ENCODE results near the gene MPPED1.

MPPED1 gene, protein sequence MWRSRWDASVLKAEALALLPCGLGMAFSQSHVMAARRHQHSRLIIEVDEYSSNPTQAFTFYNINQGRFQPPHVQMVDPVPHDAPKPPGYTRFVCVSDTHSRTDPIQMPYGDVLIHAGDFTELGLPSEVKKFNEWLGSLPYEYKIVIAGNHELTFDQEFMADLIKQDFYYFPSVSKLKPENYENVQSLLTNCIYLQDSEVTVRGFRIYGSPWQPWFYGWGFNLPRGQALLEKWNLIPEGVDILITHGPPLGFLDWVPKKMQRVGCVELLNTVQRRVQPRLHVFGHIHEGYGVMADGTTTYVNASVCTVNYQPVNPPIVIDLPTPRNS

DNA sequence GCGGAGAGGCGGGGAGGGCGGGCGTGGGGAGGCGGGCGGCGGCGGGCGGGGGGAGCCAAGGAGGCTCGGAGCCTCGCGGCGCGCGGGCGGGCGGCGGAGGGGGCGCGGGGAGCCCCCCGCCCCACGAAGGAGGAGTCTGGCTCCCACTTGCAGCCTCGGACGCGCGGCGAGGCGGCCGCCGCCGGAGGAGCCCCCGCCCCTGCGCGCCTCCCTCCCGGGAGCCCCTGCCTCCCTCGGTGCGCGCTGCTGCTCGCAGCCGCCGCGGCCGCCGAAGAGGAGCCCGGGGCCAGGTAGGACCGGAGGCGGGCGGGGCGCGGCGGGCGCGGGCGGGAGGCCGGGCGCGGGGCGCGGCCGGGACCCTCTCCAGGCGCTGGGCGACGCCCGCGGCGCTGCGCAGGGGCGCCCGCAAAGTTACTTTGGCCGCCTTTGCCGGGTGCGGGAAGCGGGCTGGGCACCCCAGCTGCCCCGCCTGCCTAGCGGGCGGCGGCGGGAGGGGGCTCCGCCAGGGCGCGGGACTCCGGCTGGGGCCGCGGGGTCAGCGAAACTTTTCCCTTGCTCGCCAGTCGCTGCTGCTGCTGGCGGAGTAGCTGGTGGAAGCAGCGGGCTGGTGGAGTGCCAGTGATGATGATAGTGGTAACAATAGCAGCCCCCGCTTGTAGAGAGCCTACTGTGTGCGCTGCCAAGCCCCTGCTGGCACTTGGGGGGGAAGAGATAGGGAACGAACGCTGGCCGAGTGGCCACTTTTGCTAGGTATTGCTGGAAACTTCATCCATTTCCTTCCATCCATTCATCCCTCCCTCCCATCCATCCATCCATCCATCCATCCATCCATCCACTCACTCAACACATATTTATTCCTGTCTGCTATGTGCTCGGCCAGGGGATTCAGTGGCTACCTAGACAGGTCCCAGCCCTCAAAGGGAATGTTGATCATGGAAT lies at the start of gene MPPED1:
Gene MPPED1, plus strand, starts transcription at position 146 of the 939 bp plus-strand sequence. CDS start 12,972 bp downstream, outside the sequence.
- DNase-seq (ENCODE audit: low spot score) = peak; percentile 65

DNA sequence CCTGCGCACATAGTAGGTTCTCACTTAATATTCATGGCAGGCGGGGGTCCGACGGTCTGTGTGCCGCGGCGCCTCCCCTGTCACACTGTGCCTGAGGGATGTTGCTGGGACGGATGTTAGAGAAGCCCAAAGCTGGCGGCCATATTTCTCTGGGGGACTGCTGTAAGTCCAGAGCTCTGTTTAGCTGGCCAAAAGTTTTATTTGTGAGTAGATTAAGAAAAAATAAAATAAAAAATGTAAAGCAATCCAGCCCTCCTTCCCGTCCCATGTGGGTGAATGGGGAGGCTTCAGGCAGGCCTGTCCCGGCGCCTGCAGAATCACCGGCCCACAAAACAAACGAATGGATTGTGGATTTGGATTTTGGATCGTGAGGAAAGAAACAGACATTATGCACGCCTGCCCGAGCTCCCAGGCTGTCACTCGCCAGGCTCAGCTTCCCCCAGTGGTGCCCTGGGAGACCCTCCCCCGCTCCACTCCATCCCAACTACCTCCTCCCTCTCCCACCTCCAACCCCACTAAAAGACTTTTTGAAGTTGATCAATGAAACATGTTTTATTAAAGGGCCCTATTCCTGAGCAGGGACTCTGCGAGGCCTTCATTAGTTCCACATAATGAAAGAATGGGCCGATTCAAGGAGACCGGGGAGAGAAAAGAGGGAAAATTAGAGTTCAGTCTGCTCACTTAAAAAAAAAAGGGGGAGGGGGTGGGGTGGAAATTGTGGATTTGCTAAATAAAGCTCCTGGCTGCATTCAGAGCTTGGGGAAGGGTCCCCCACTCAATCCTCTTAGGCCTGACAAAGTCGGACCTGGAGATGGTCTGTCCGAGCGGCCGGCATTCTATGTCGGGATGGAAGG lies 48.3 kb upstream of the MPPED1 start:
- DNase-seq (ENCODE audit: low spot score) = no peak

DNA sequence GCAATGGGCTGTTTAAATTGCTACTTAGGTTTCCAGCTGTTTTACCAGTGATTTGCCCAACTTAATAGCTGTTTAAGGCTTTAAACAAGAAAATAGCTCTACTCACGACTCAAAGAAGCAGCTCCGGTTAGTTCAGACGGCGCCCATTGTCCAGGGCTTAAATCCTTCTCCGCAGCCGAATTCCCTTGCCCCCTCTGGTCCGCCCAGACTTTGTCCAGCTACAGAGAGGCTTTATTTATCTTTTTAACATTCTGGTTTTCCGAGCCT lies 47.7 kb upstream of the MPPED1 start:
- no peak for DNase-seq (ENCODE audit: low spot score)

DNA sequence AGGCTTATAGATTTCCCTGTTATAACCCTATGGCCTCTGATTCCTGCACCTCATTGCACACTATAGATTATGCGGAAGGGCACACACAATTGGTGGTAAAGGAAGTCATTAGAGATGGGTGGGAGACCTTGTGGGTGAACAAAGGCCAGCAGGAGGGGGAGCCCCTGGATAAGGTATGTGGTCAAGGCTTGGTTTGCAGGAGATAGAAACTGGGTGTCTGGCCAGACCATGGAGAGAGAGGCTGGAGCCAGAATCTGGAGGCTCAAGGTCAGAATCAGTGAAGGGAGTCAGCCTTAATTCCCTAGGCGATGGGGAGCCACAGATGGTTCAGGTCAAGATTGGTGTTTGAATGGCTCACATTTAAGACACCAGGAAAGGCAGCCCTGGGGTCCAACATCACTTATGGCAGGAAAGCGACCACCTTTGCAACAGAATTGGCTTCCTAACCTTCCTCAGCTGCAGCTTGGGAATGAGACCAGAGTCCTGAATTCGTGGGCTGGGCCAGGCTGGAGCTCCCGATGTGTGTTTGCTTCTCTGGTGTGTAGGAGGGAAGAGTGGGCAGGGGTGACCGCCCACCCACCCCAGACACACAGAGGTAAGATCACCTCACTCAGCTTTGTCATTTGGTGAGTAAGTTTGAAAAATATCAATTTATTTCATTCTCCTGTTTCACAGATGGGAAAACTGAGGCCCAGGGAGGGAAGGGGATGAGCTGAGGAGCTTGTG lies 45.9 kb upstream of the MPPED1 start:
- DNase-seq (ENCODE audit: low spot score) = no peak

DNA sequence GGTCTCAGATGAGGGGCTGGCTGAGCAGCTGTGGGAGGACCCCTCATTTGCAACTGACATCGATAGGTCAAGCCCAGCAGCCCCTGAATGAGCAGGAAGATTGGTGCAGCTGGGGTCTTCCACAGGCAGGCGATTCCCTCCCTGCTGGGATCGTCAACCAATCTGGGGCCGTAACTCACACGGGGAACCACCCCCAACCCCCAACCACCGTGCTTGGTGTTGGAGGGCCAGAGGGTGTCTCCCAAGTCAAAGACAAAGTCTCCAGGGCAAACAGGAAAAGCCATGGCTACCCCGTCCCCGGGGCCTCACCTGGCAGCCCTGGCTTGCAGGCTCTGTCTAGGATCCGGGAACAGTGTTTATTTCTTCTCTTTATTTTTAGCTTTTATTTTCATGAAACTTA lies 41.8 kb upstream of the MPPED1 start:
- DNase-seq (ENCODE audit: low spot score) = peak; percentile 54

DNA sequence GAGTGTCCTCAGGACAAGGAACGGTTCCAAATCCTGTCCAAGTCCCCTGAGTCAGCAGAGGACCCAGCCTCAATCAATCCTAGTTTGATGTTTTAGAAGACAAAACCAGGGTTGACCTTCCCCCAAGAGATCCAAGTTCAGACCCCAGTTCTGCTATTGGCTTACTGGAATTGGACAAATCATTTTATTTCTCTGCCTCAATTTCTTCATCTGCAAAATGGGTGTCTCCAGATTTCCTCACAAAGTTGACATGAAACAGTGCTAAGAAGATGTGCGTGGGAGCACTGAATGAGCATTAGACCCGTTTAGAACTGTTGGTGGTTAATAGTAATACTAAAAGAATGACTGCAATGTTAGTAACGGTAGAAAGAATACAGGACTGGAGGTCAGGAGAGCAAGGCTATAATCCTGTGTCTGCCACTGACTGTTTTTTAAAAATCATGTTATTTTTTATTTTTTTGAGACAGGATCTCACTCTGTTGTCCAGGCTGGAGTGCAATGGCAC lies 35.8 kb upstream of the MPPED1 start:
- no peak for DNase-seq (ENCODE audit: low spot score)

DNA sequence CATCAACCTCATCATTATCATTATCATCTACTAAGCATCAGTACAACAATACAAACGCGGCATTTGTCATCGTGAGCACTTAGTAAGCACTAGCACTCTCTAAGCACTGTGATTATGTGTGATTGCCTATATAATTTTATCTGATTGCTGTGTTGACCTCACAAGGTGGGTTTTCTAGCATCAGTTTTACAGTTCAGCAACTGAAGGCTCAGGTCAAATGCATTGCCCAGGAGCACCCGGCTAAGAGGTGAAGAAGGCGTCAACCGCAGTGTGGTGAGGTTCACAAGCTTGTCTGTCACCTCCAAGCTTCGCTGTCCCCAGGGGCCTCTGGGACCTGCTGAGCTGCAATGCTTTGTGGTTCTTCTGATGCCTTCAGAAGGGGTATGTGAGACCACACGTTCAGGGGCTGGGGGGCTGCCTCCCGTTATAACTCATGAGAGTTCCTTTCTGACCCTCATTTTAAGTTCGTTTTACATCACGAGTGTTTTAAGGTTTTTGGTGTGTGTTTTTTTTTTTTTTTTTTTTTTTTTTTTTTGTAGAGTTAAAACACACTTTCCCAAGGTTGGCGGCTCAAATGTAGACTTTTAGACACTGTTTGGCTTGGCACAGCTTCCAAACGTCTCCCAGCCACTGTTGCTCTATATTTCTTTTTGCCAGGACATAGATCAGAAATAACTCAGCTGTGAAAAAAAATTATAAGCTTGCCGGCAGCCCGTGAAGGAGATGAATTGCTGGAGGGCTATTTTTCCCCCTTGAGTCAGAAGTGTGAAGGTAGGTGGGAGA lies 34.9 kb upstream of the MPPED1 start:
- DNase-seq (ENCODE audit: low spot score) = no peak

DNA sequence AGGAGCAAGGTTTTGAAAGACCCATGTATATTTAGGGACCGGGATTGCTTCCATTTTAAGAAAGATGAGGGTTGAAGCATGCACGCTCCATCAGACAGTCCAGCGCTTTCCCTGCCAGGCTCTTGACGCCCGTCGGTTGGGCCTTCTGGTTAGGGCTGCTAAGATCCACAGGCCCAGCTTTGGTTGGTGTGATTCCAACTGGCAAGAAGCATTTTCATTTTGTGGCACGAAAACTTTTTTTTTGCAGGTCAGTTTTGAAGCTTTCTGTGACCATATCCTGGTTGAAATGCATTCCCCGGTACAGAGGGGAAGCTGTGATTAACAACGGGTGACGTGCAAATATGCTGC lies 34.3 kb upstream of the MPPED1 start:
- no peak for DNase-seq (ENCODE audit: low spot score)

DNA sequence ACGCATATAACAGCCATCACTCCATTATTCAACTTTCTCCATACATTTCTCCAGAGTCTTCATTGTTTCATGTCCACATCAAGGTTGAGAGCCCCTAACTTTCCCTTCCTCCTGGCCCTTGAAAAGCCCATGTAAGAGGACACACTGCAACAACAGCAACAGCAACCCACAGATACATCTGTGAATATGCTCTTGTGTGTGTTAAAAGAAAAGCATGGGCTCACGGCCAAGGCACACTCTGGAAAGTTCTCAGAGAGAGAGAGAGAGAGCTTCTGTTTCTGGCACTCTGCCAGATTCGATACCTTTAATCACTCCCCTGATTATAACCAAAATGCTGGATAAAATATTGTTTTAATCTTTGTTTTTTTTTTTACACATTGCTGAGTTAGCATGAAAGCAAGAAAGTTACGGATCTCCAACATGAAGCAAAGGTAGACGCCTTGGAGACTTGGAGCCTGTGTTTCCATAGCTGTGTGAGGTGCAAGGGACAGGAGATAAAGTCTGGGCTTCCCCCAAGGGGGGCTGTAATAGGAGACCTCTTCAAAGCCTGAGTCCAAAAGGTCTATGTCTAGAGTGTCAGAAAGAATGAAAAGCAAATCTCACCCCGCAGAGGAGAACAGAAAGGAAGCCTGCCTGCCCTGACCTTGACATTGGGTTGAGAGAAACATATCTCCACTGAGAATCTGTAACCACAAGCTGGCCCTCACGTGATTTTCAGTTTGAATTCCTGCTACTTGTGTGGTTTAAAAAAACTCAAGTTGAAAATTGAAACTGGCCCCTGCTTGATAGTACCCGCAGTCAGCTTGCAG lies 33.7 kb upstream of the MPPED1 start:
- no peak for DNase-seq (ENCODE audit: low spot score)

DNA sequence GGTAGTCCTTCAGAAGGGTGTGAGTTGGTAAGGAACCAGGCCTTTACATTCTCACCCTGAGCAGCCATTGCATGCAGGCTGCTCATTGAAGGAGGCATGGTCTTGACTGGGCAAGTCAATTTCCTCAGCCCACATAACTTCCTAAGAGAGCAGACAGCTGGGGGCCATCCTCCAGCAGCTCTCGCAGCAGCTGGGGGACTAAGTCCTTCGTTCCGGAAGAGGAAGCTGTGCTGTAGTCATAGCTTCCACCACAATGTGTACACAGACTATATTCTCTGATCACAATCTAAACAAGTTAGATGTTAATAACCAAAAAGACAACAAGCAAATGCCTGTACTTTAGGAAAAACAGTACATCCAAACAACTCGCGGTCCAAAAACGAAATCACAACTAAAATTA lies 30.1 kb upstream of the MPPED1 start:
- DNase-seq (ENCODE audit: low spot score) = no peak

DNA sequence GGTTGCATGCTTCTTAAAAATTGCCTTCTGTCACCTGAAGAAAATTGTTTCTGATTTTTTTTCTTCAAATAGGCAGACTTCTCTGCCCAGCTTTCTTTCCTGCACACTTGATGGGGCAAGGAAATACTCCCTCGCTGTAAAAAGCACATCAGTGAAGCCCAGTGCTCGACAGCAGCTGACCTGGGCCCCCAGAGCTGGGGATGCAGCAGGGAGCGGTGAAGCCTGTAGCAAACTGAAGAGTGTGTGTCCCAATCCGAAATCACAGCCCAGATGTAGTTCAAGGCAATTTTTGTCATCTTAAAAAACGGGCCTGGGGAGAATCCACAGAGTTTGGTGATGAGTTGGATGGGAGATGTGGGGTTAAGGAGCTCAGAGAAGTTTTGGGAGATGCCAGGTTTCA lies 27.0 kb upstream of the MPPED1 start:
- no peak for DNase-seq (ENCODE audit: low spot score)

DNA sequence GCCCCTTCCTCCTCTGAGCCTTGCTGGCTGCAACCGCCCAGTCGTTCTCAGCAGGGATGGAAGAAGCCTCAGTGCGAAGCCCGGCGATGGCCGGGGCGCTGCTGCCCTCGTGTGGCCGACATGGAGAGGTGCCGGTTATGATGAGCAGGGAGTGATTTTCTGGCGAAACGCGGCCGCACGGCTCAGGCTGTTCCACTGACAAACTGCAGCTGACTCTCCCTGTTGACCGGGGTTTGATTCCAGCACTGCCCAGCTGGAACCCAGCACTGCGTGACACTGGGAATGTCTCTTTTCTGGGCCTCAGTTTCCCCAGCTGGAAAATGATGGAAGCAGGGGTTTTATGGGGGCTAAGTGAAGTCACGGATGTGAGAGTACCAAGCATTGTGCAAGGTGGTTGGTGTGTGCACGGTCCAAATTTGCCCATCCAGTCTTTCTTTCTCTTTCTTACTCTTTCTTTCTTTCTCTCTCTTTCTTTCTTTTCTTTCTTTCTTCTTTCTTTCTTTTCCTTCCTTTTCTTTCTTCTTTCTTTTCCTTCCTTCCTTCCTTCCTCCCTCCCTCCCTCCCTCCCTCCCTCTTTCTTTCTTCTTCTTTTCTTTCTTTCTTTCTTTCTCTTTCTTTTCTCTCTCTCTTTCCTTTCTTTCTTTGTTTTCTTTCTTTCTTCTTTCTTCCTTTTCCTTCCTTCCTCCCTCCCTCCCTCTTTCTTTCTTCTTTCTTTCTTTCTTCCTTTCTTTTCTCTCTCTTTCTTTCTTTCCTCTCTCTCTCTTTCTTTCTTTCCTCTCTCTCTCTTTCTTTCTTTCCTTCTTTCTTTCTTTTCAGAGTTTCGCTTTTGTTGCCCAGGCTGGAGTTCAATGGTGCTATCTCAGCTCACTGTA lies 25.8 kb upstream of the MPPED1 start:
- peak; percentile 89 for DNase-seq (ENCODE audit: low spot score)

DNA sequence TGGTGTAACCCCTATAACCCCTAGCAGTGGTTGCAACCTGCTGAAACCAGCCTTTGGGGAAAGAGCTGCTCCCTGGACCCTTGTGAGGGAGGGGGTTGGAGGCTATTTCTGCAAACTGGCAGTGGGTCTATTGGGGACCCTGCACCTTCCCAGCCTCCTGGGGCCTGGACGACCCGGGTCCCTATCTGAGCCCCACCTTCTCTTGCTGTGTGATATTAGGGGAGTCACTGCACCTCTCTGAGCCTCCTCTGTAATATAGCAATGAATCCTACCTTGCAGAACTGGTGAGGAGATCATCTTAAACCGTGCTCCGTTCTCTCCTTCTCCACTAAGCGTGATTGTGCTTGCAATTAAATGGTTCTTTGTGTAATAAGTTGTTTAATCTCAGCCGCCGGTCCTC lies 24.0 kb upstream of the MPPED1 start:
- DNase-seq (ENCODE audit: low spot score) = no peak

DNA sequence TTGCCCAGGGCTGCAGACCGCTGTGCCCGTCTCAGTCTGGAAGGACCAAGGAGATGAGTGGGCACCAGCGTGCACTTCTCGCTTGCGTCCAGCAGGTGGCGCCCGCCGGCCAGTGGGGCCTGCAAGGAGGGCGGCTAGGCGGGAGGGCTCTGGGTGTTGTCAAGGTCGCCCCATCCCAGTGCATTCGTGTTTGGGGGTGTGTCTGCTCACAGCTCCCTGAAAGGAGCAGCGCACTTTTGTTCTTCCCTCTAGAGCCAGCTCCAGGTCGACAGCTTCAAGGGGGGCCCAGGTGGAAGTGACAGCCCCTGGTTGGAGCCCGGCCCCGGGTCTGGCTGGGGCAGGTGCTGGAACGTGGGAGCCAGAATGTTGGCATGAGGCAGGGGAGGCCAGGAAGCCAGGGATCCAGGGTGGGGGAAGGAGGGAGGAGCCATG lies 23.4 kb upstream of the MPPED1 start:
- DNase-seq (ENCODE audit: low spot score) = peak; percentile 94

DNA sequence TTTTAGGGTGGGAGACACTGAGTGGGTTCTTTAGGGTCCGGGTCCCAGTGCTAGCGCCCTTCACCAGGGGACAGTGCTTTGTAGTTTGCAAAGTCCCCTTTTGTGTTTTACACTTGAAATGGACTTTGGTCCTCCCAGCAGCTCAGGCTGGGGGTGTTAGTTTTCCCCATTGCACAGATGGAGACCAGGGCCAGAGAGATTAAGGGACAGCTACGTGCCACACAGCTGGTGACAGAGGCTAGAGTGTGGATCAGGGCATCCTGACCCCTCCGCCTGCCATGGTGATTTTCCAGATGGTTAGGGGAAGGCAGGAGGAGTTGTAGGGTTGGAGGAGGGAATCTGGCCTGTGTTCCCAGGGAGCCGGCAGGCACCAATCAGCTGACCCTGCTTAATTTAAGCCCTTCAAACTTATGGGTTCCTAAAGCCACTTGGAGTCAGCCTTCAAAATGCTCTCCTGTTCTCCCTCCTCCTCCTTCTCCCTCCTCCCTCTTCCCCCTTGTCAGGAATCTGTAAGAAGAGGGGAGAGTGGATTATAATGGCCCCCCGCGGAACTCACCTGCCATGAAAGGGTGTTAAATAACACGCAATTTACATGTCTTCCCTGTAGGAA lies 22.5 kb upstream of the MPPED1 start:
- no peak for DNase-seq (ENCODE audit: low spot score)

DNA sequence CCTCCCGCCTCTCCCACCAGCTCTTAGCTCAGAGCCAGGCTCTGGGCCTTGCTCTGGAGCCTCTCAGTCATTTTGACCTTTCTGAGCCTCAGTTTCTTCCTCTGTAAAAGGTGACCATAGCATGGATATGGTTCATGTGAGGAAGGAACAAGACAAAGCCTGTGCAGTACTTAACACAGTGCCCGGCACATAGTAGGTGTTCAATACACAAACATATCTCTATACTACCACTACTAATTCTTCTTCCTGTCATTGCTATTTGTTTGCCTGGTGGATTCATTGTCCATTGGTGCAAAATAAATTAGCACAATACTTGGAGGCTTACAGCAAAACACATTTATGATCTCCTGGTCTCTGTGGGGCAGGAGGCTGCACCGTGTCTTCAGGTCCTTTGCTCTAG lies 21.6 kb upstream of the MPPED1 start:
- DNase-seq (ENCODE audit: low spot score) = no peak

DNA sequence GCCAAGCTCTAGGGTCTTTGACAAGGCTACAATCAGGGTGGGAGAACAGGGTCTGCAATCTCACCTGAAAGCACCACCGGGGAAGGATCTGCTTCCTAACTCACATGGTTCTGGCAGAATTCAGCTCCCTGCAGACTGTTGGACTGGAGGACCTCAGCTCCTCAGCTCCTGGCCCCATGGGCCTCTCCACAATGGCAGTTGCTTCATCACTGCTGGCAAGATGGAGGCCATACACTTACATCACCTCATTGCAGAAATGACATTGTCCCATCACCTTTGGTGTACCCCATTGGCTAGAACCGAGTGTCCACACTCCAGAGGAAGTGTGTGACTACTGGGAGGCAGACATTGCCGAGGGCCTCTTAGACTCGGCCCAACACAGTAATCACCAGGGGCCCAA lies 20.9 kb upstream of the MPPED1 start:
- DNase-seq (ENCODE audit: low spot score) = no peak

DNA sequence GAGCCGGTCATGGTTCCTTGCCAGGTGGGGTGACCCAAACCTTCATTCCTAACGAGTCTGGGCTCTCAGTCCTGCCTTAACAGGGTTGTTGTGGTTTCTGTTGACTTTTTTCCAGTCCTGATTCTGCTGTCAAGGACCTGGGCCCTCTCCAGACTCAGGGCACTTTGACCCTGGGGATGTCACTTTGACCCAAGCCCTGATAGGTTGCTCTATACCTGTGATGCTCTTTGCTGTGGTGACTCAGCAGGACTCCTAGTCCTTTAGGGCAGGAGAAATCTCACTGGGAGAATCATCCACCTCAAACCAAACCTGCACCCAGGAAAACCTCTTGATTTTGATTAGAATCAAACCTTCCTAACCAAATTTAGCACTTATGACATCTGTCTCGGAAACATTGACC lies 20.5 kb upstream of the MPPED1 start:
- no peak for DNase-seq (ENCODE audit: low spot score)
